H1 (cell line): ENCODE data around the gene NLN. TPM values are rescaled to one million over a fixed set of nuclear protein-coding genes. Genes with fewer than 3 reads are reported as not detected.

Experiments used
- CTCF ChIA-PET: fragments of 300-600 bp; sonication (Branson Sonifier 250); formaldehyde crosslinking; loops from one replicate; lab custom pipeline; 2021; ENCODE audit not compliant: partially characterized antibody; lab: Charles Lee
- POLR2A ChIA-PET: fragments of 300-600 bp; sonication (Branson Sonifier 250); formaldehyde crosslinking; loops from one replicate; lab custom pipeline; 2021; ENCODE audit warnings: inconsistent platforms; ENCODE audit not compliant: partially characterized antibody; lab: Charles Lee
- DNase-seq, 2 experiments: peaks; one replicate each; pipeline versions ENCODE4 v3.0.0 to v3.0.0-alpha.2; 2010 to 2022; ENCODE audit warnings: low spot score in 2 of 2, low read depth in 1 of 2, mixed read lengths in 1 of 2
- FAIRE-seq: peaks from 2 replicates; lab custom pipeline; 2011; peaks lifted over from hg19 to GRCh38; lab: Jason Lieb, UNC
- H2AFZ ChIP-seq: 2 replicates; pipeline ENCODE4 v1.8.1; 2012; ENCODE audit warnings: low read length, inconsistent platforms
- H2AK5ac ChIP-seq: 2 replicates; pipeline ENCODE4 v1.6.1; 2013; ENCODE audit warnings: low read depth, low read length
- H2BK120ac ChIP-seq: replicated peaks from 2 replicates; pipeline ENCODE3; 2013; ENCODE audit warnings: low read depth, low read length, inconsistent platforms
- H2BK12ac ChIP-seq: 2 replicates; pipeline ENCODE4 v1.6.1; 2013; ENCODE audit warnings: low read depth, low read length
- H2BK15ac ChIP-seq: 2 replicates; pipeline ENCODE4 v1.6.1; 2013; ENCODE audit warnings: low read length
- H2BK20ac ChIP-seq: 2 replicates; pipeline ENCODE4 v1.6.1; 2013; ENCODE audit warnings: low read length
- H2BK5ac ChIP-seq: 2 replicates; pipeline ENCODE4 v1.6.1; 2013; ENCODE audit warnings: low read depth, low read length
- H3K14ac ChIP-seq: 2 replicates; pipeline ENCODE4 v1.6.1; 2013; ENCODE audit warnings: inconsistent platforms; ENCODE audit not compliant: insufficient read length
- H3K18ac ChIP-seq: 2 replicates; pipeline ENCODE4 v1.6.1; 2013; ENCODE audit warnings: low read length; ENCODE audit errors: extremely low read depth
- H3K23ac ChIP-seq: 2 replicates; pipeline ENCODE4 v1.6.1; 2013; ENCODE audit warnings: inconsistent platforms; ENCODE audit not compliant: insufficient read length
- H3K23me2 ChIP-seq: 2 replicates; pipeline ENCODE4 v1.6.1; 2013; ENCODE audit warnings: low read depth, low read length
- H3K27ac ChIP-seq: 2 replicates; pipeline ENCODE4 v1.6.1; 2011; ENCODE audit warnings: low read depth, low read length, inconsistent platforms
- H3K27me3 ChIP-seq, 4 experiments: replicated peaks in 1 of 4; 1 replicate in 1 of 4; 2 replicates in 3 of 4; pipeline versions ENCODE4 v1.6.1 to v1.8.1; 2011 to 2013; ENCODE audit warnings: low read length in 3 of 4, mild to moderate bottlenecking in 3 of 4, inconsistent platforms in 2 of 4, mixed read lengths in 2 of 4, moderate library complexity in 1 of 4; ENCODE audit not compliant: control insufficient read depth in 3 of 4, insufficient read depth in 3 of 4; ENCODE audit errors: extremely low read depth in 1 of 4
- H3K36me3 ChIP-seq, 4 experiments: 2 replicates each; pipeline versions ENCODE4 v1.6.1 to v1.8.1; 2011 to 2013; ENCODE audit warnings: mild to moderate bottlenecking in 4 of 4, low read length in 3 of 4, moderate library complexity in 2 of 4, control low read depth in 1 of 4, inconsistent platforms in 1 of 4; ENCODE audit not compliant: insufficient read depth in 4 of 4, control insufficient read depth in 2 of 4
- H3K4ac ChIP-seq: replicated peaks from 2 replicates; pipeline ENCODE3; 2013; ENCODE audit warnings: low read length, low read depth, mixed read lengths, inconsistent platforms; ENCODE audit not compliant: insufficient read length
- H3K4me1 ChIP-seq, 4 experiments: replicated peaks in 1 of 4; 1 replicate in 1 of 4; 2 replicates in 3 of 4; pipeline versions ENCODE4 v1.6.1 to v1.8.1; 2011 to 2013; ENCODE audit warnings: low read length in 3 of 4, inconsistent platforms in 2 of 4, mixed read lengths in 1 of 4; ENCODE audit not compliant: insufficient read depth in 4 of 4, control insufficient read depth in 3 of 4
- H3K4me2 ChIP-seq, 2 experiments: 2 replicates each; pipeline versions ENCODE4 v1.6.1 to v1.8.1; 2011 to 2013; ENCODE audit warnings: low read depth in 2 of 2, low read length in 2 of 2, control low read depth in 1 of 2, inconsistent platforms in 1 of 2, mild to moderate bottlenecking in 1 of 2; ENCODE audit not compliant: insufficient read depth in 1 of 2
- H3K4me3 ChIP-seq, 4 experiments: fragments of 200-600, 300-600 bp in 1 of 4; sonication (generic), shearing (Covaris generic), sonication (Bioruptor Twin) in 1 of 4; 2 replicates each; pipeline versions ENCODE4 v1.5.1 to v1.8.1; 2011 to 2016; ENCODE audit warnings: low read length in 4 of 4, low read depth in 3 of 4, control low read depth in 2 of 4, inconsistent platforms in 2 of 4, mild to moderate bottlenecking in 2 of 4, mixed read lengths in 1 of 4, moderate library complexity in 1 of 4; ENCODE audit not compliant: insufficient read depth in 2 of 4; ENCODE audit errors: extremely low read depth in 1 of 4
- H3K56ac ChIP-seq: replicated peaks from 2 replicates; pipeline ENCODE3; 2013; ENCODE audit warnings: low read depth, mild to moderate bottlenecking, mixed read lengths, low read length, inconsistent platforms; ENCODE audit not compliant: insufficient read length
- H3K79me1 ChIP-seq: 2 replicates; pipeline ENCODE4 v1.6.1; 2013; ENCODE audit warnings: low read depth, low read length, control low read depth
- H3K79me2 ChIP-seq, 2 experiments: 2 replicates each; pipeline versions ENCODE4 v1.6.1 to v1.8.1; 2012 to 2013; ENCODE audit warnings: low read length in 2 of 2, mild to moderate bottlenecking in 2 of 2, inconsistent platforms in 1 of 2; ENCODE audit not compliant: insufficient read depth in 2 of 2, control insufficient read depth in 1 of 2
- H3K9ac ChIP-seq, 4 experiments: replicated peaks in 1 of 4; 1 replicate in 1 of 4; 2 replicates in 3 of 4; pipeline versions ENCODE4 v1.6.1 to v1.8.1; 2011 to 2013; ENCODE audit warnings: low read depth in 3 of 4, low read length in 3 of 4, control low read depth in 2 of 4, mild to moderate bottlenecking in 2 of 4, moderate library complexity in 2 of 4, inconsistent platforms in 1 of 4; ENCODE audit errors: extremely low read depth in 1 of 4
- H3K9me3 ChIP-seq, 2 experiments: 2 replicates each; pipeline versions ENCODE4 v1.6.1 to v1.8.1; 2012 to 2013; ENCODE audit warnings: mild to moderate bottlenecking in 2 of 2, moderate library complexity in 2 of 2, control low read depth in 1 of 2, inconsistent platforms in 1 of 2, low read depth in 1 of 2, low read length in 1 of 2, mixed read lengths in 1 of 2; ENCODE audit not compliant: insufficient read depth in 2 of 2
- H4K20me1 ChIP-seq, 2 experiments: replicated peaks in 1 of 2; 2 replicates each; pipeline versions ENCODE3 to v1.8.1; 2011 to 2013; ENCODE audit warnings: inconsistent platforms in 2 of 2, low read length in 2 of 2, mild to moderate bottlenecking in 1 of 2; ENCODE audit not compliant: insufficient read depth in 2 of 2, control insufficient read depth in 1 of 2
- H4K5ac ChIP-seq: 2 replicates; pipeline ENCODE4 v1.6.1; 2013; ENCODE audit warnings: low read length, low read depth, mixed read lengths, inconsistent platforms; ENCODE audit not compliant: insufficient read length
- H4K8ac ChIP-seq: 2 replicates; pipeline ENCODE4 v1.8.0; 2013; ENCODE audit warnings: mild to moderate bottlenecking, moderate library complexity, low read length, inconsistent platforms; ENCODE audit not compliant: insufficient read depth; ENCODE audit errors: extremely low read depth
- H4K91ac ChIP-seq: replicated peaks from 2 replicates; pipeline ENCODE3; 2013; ENCODE audit warnings: low read length, mixed read lengths, inconsistent platforms; ENCODE audit not compliant: insufficient read length
- ATF3 ChIP-seq: IDR thresholded peaks from 2 replicates; pipeline ENCODE4 v1.6.1; 2011; ENCODE audit warnings: low read depth, mild to moderate bottlenecking, low read length; ENCODE audit not compliant: insufficient read depth
- BCL11A ChIP-seq, 2 experiments: IDR thresholded peaks; one replicate each; pipeline ENCODE4 v1.6.1; 2011; ENCODE audit warnings: low read depth in 2 of 2, low read length in 2 of 2, mild to moderate bottlenecking in 2 of 2
- CHD1 ChIP-seq: IDR thresholded peaks from 2 replicates; pipeline ENCODE4 v1.6.1; 2012; ENCODE audit warnings: low read depth, low read length, improper control_type of control experiment
- CHD2 ChIP-seq: IDR thresholded peaks from 2 replicates; pipeline ENCODE4 v1.6.1; 2012; ENCODE audit warnings: low read length, improper control_type of control experiment
- HDAC6 ChIP-seq: IDR thresholded peaks from one replicate; pipeline ENCODE4 v1.7.1; 2012; ENCODE audit warnings: low read depth, mild to moderate bottlenecking, inconsistent platforms, low read length, moderate library complexity
- KDM4A ChIP-seq: IDR thresholded peaks from one replicate; pipeline ENCODE4 v1.7.1; 2012; ENCODE audit warnings: low read depth, mild to moderate bottlenecking, moderate library complexity, low read length, inconsistent platforms; ENCODE audit not compliant: severe bottlenecking
- KDM5A ChIP-seq: fragments of 200-600 bp; IDR thresholded peaks from 2 replicates; pipeline ENCODE4 v1.7.1; 2012; ENCODE audit warnings: mild to moderate bottlenecking, low read length, inconsistent platforms, mixed read lengths
- PHF8 ChIP-seq: fragments of 200-600 bp; sonication (generic); conservative IDR thresholded peaks from 2 replicates; pipeline ENCODE4 v1.7.1; 2012; ENCODE audit warnings: low read depth, mild to moderate bottlenecking, inconsistent platforms, low read length, moderate library complexity
- RAD21 ChIP-seq, 2 experiments: IDR thresholded peaks in 1 of 2; conservative IDR thresholded peaks in 1 of 2; 2 replicates each; pipeline ENCODE4 v1.6.1; 2011; ENCODE audit warnings: low read depth in 2 of 2, low read length in 2 of 2, improper control_type of control experiment in 1 of 2, inconsistent platforms in 1 of 2, mild to moderate bottlenecking in 1 of 2, moderate library complexity in 1 of 2
- SP2 ChIP-seq: IDR thresholded peaks from 2 replicates; pipeline ENCODE4 v1.6.1; 2012; ENCODE audit warnings: mild to moderate bottlenecking, low read length, inconsistent platforms
- WGBS, 2 experiments: shearing (Covaris generic) in 1 of 2; methylation state at CpG; one replicate each; pipeline versions ENCODE4 v1.1.6 to v1.1.7; 2013 to 2015; ENCODE audit warnings: low lambda C conversion rate in 2 of 2, mixed read lengths in 2 of 2, inconsistent platforms in 1 of 2, low coverage in 1 of 2, missing lambda C conversion rate in 1 of 2; ENCODE audit not compliant: insufficient replicate concordance in 2 of 2, insufficient coverage in 1 of 2, insufficient read length in 1 of 2; ENCODE audit errors: extremely low coverage in 1 of 2, missing lambda C conversion rate in 1 of 2; 5-methylcytosine and 5-hydroxymethylcytosine counted together
- polyA plus RNA-seq, 7 experiments: library from polyadenylated mRNA; depleted of rRNA in 3 of 7; stranded (reverse) in 5 of 7; unstranded in 2 of 7; fragments of >200 nt in 5 of 7; fragments of 200-250 nt in 2 of 7; gene quantifications; 1 replicate in 5 of 7; 2 replicates in 1 of 7; 4 replicates in 1 of 7; pipeline versions ENCODE4 v1.2.1 to v1.2.3, GENCODE V29; 2011 to 2013; ENCODE audit warnings: missing spikeins in 2 of 7, mixed read lengths in 2 of 7
- total RNA-seq: library from RNA; stranded (reverse); fragmentation: NEBNext Ultra II Directional; extraction: Animal tissue kit (Norgen Biotek cat#: 25700); gene quantifications from 2 replicates; pipeline ENCODE4 v1.2.1, GENCODE V29; 2021

The NLN gene
- total and polyA plus RNA-seq, 2 of the 8 experiments (the other 6 are each of a cell fraction or from before 2014, with no cell fraction given), result 46.7 to 192 TPM

- Histone ChIP-seq H3K9me3 (no peaks in the 10 kb centered on the region), H3K79me2 (no peaks in the 10 kb centered on the region; a peak in 1 of 4 replicates), H3K79me1 (no peaks in the 10 kb centered on the region; the same call in 1 of the 2 replicates), H3K27ac (0 out of 2 replicates have a peak overlapping the region, but pooled peaks have one; percentile 32), H3K9ac (no peak overlapping the region; a peak in 1 of 7 replicates), H3K4me1 (no peaks in the 10 kb centered on the region; a peak in 1 of 7 replicates), H3K23ac (no peak overlapping the region), H3K4me2 (no peak overlapping the region), H2BK20ac (no peak overlapping the region), H3K18ac (no peak overlapping the region), H3K4me3 (no peak overlapping the region), H4K8ac (no peak overlapping the region), H2BK5ac (no peak overlapping the region), H3K56ac (no peak overlapping the region), H2AFZ (no peak overlapping the region), H3K14ac (no peak overlapping the region), H3K23me2 (no peaks in the 10 kb centered on the region), H3K36me3 (peaks cover 5 to 50% (median 23%) of the 10 kb centered on the region in 4 experiments; a peak in 7 of 8 replicates), H4K20me1 (peaks cover 0 to 2% of the 10 kb centered on the region in 2 experiments), H4K5ac (no peak overlapping the region), H4K91ac (no peak overlapping the region), H2BK120ac (no peak overlapping the region), H3K4ac (no peak overlapping the region), H2BK12ac (no peak overlapping the region), H3K27me3 (peaks cover 0 to 1% (median 0%) of the 10 kb centered on the region in 4 experiments; a peak in 1 of 7 replicates), H2AK5ac (no peak overlapping the region), H2BK15ac (no peak overlapping the region)
- CTCF ChIA-PET, result interaction anchor here (1.0 kb wide), 1 partner anchor 11 kb away, joined by 3 read pairs; no protein-coding TSS in a partner anchor
- FAIRE-seq (no peak), DNase-seq (no peak)
- 74% methylated on average over 4 of the region's 4 CpGs; no CpG with 5 or more reads in 1 of the 2 experiments for WGBS, 2 experiments
- POLR2A ChIA-PET, result interaction anchor here (0.8 to 1.3 kb wide), 3 partner anchors 18 to 107 kb away, joined by 3 to 5 read pairs (median 3); no protein-coding TSS in a partner anchor
- TF ChIP-seq HDAC6 (no peak), BCL11A (IDR thresholded peaks at IDR 0.05; ENCODE audit: low read depth in 2 of 2, low read length in 2 of 2) (no peak), KDM5A (no peak), KDM4A (no peak), RAD21 (IDR thresholded peaks at IDR 0.05 in 1 of 2, conservative IDR thresholded peaks at IDR 0.05 in 1 of 2; ENCODE audit: low read depth in 2 of 2, low read length in 2 of 2) (no peak), ATF3 (no peak), CHD1 (no peak), PHF8 (no peak), CHD2 (no peak), SP2 (no peak)
Observed at GRCh38 chr5:65817931-65818330, 95.9 kb downstream of the NLN start.
